ENCODE measurements around the gene LETMD1. TPM values are rescaled to one million over a fixed set of nuclear protein-coding genes. Genes with fewer than 3 reads are reported as not detected.

LETMD1 gene
- total and polyA plus RNA-seq, 2 of the 13 experiments (the other 11 are each of a cell fraction or from before 2014, with no cell fraction given) = 43.3 to 87.7 TPM

DNA sequence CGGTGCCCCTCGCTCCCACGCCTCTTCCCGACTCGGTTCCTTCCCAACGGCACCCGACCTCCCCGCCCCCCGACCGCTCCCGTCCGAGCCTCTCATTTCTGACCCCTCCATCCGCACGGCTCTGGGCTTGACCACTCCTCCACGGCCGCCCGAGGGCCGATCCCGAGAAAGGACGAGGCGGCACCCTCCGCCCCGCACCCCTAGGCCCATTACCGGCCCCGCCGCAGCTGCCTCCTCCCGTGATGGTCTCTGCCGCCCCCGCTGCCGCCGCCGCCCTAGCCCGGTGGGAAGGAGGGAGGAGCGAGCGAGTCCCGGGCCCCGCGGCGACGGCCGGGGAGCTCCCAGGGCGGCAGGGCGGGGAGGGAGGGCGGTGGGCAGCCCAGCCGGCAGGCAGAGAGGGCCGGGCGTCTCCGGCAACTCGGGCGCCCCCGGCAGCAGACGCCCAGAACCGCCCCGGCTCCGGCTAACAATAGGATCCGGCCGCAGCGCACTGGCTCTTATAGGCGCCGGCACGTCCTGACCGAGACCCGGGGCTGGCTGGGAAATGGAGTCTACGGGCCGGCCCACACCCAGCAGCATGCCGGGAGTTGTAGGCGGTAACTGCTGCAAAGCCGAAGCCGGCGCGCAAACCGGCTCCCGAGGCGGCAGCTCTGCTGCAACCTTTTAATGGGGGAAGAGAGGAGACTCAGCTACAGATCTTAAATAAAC, 35.2 kb downstream of the LETMD1 start, which contains the start of gene CSRNP2 (continued):
- TF ChIP-seq, protein P1, sequence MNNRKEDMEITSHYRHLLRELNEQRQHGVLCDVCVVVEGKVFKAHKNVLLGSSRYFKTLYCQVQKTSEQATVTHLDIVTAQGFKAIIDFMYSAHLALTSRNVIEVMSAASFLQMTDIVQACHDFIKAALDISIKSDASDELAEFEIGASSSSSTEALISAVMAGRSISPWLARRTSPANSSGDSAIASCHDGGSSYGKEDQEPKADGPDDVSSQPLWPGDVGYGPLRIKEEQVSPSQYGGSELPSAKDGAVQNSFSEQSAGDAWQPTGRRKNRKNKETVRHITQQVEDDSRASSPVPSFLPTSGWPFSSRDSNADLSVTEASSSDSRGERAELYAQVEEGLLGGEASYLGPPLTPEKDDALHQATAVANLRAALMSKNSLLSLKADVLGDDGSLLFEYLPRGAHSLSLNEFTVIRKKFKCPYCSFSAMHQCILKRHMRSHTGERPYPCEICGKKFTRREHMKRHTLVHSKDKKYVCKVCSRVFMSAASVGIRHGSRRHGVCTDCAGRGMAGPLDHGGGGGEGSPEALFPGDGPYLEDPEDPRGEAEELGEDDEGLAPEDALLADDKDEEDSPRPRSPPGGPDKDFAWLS (CRISPR knock-in tag; IDR thresholded peaks at IDR 0.05; ENCODE audit: borderline replicate concordance) = no peak
- peak; percentile 50; the same call in 1 of the 2 replicates for TF ChIP-seq ISX (CRISPR knock-in tag; conservative IDR thresholded peaks at IDR 0.05)
- no peak for TF ChIP-seq ZNF552 (CRISPR knock-in tag; IDR thresholded peaks at IDR 0.05; ENCODE audit: borderline replicate concordance)
- TF ChIP-seq ZBTB42 (CRISPR knock-in tag; IDR thresholded peaks at IDR 0.05) = 0 out of 2 replicates have a peak, but pooled peaks have one; percentile 72
- no peak; the same call in 1 of the 2 replicates for TF ChIP-seq ZNF33A (CRISPR knock-in tag; IDR thresholded peaks at IDR 0.05; ENCODE audit: borderline replicate concordance)
- no peak for TF ChIP-seq TRIM24 (CRISPR knock-in tag; IDR thresholded peaks at IDR 0.05)
- no peak for TF ChIP-seq STAT5B (CRISPR knock-in tag; IDR thresholded peaks at IDR 0.05)
- TF ChIP-seq, protein P2, sequence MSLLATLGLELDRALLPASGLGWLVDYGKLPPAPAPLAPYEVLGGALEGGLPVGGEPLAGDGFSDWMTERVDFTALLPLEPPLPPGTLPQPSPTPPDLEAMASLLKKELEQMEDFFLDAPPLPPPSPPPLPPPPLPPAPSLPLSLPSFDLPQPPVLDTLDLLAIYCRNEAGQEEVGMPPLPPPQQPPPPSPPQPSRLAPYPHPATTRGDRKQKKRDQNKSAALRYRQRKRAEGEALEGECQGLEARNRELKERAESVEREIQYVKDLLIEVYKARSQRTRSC (CRISPR knock-in tag; IDR thresholded peaks at IDR 0.05; ENCODE audit: low read depth) = no peak
- no peak for TF ChIP-seq RFX1 (IDR thresholded peaks at IDR 0.05)
- TF ChIP-seq ZNF232 (CRISPR knock-in tag; IDR thresholded peaks at IDR 0.05; ENCODE audit: borderline replicate concordance) = no peak
- TF ChIP-seq, protein P3, sequence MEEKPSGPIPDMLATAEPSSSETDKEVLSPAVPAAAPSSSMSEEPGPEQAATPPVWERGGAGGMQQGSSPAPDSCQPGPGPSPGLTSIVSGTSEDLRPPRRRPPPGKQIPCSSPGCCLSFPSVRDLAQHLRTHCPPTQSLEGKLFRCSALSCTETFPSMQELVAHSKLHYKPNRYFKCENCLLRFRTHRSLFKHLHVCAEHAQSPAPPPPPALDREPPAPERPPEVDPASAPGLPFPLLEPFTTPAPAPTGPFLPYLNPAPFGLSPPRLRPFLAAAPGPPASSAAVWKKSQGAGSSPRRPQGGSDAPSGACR (CRISPR knock-in tag; IDR thresholded peaks at IDR 0.05) = no peak
- TF ChIP-seq NAIF1 (CRISPR knock-in tag; IDR thresholded peaks at IDR 0.05; ENCODE audit: borderline replicate concordance) = no peak
- TF ChIP-seq, protein P4, sequence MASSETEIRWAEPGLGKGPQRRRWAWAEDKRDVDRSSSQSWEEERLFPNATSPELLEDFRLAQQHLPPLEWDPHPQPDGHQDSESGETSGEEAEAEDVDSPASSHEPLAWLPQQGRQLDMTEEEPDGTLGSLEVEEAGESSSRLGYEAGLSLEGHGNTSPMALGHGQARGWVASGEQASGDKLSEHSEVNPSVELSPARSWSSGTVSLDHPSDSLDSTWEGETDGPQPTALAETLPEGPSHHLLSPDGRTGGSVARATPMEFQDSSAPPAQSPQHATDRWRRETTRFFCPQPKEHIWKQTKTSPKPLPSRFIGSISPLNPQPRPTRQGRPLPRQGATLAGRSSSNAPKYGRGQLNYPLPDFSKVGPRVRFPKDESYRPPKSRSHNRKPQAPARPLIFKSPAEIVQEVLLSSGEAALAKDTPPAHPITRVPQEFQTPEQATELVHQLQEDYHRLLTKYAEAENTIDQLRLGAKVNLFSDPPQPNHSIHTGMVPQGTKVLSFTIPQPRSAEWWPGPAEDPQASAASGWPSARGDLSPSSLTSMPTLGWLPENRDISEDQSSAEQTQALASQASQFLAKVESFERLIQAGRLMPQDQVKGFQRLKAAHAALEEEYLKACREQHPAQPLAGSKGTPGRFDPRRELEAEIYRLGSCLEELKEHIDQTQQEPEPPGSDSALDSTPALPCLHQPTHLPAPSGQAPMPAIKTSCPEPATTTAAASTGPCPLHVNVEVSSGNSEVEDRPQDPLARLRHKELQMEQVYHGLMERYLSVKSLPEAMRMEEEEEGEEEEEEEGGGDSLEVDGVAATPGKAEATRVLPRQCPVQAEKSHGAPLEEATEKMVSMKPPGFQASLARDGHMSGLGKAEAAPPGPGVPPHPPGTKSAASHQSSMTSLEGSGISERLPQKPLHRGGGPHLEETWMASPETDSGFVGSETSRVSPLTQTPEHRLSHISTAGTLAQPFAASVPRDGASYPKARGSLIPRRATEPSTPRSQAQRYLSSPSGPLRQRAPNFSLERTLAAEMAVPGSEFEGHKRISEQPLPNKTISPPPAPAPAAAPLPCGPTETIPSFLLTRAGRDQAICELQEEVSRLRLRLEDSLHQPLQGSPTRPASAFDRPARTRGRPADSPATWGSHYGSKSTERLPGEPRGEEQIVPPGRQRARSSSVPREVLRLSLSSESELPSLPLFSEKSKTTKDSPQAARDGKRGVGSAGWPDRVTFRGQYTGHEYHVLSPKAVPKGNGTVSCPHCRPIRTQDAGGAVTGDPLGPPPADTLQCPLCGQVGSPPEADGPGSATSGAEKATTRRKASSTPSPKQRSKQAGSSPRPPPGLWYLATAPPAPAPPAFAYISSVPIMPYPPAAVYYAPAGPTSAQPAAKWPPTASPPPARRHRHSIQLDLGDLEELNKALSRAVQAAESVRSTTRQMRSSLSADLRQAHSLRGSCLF (CRISPR knock-in tag; IDR thresholded peaks at IDR 0.05; ENCODE audit: borderline replicate concordance) = no peak
- TF ChIP-seq ZNF496 (CRISPR knock-in tag; IDR thresholded peaks at IDR 0.05; ENCODE audit: insufficient replicate concordance) = no peak
- TF ChIP-seq, protein P5, sequence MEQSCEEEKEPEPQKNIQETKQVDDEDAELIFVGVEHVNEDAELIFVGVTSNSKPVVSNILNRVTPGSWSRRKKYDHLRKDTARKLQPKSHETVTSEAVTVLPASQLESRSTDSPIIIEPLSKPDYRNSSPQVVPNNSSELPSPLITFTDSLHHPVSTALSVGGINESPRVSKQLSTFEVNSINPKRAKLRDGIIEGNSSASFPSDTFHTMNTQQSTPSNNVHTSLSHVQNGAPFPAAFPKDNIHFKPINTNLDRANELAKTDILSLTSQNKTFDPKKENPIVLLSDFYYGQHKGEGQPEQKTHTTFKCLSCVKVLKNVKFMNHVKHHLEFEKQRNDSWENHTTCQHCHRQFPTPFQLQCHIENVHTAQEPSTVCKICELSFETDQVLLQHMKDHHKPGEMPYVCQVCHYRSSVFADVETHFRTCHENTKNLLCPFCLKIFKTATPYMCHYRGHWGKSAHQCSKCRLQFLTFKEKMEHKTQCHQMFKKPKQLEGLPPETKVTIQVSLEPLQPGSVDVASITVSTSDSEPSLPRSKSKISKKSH (CRISPR knock-in tag; IDR thresholded peaks at IDR 0.05; ENCODE audit: borderline replicate concordance) = no peak
- no peak for TF ChIP-seq EEA1 (CRISPR knock-in tag; IDR thresholded peaks at IDR 0.05; ENCODE audit: borderline replicate concordance)
- peak; percentile 85 for TF ChIP-seq ZNF563 (CRISPR knock-in tag; IDR thresholded peaks at IDR 0.05)
- no peak for TF ChIP-seq GTF3A (CRISPR knock-in tag; conservative IDR thresholded peaks at IDR 0.05)
- peak; percentile 93 for TF ChIP-seq ZSCAN31 (CRISPR knock-in tag; IDR thresholded peaks at IDR 0.05; ENCODE audit: low read depth)
